T-helper 1 cell treated with Interleukin-12 subunit alpha and Interleukin-12 subunit beta and Interleukin-4 antibody, amounts not matched to agents 30 ng/mL and 1 ng/mL, for 36 hours (primary cell): ENCODE measurements around the gene TSSK2. TPM values are rescaled to one million over a fixed set of nuclear protein-coding genes. Genes with fewer than 3 reads are reported as not detected.
"Not testable (repeated sequence)": the region's sequence is repeated elsewhere in the genome, so short reads cannot be mapped to it uniquely, and the experiment has no call there.

Experiments used
- intact Hi-C: fragments of 100-400 bp; cut with micrococcal nuclease; formaldehyde crosslinking; loops from one replicate; pipeline ENCODE4 v1.15.1; 2024
- total RNA-seq: library from RNA; stranded (reverse); gene quantifications from 2 replicates; pipeline ENCODE4 v1.2.3, GENCODE V29; 2022

TSSK2 gene
- total RNA-seq: not detected in 2 replicates

GRCh38 chr22:19130959-19131684 is at the start of gene TSSK2:
Gene TSSK2 (plus strand): TSS chr22:19131308. CDS start chr22:19131400, 92 bp downstream.
- intact Hi-C loops: no loop called here

- intact Hi-C loops: no loop called here
Measured at GRCh38 chr22:19081351-19081750, 49.8 kb upstream of the TSSK2 start.

GRCh38 chr22:19082101-19082500 is 49.0 kb upstream of the TSSK2 start:
- intact Hi-C loops: no loop called here

GRCh38 chr22:19082793-19083192 is 48.3 kb upstream of the TSSK2 start:
- intact Hi-C loops: no loop called here

GRCh38 chr22:19084126-19084525 is 47.0 kb upstream of the TSSK2 start:
- intact Hi-C loops: not testable (repeated sequence)

- intact Hi-C loops: not testable (repeated sequence)
Measured at GRCh38 chr22:19084586-19084985, 46.5 kb upstream of the TSSK2 start.

- intact Hi-C loops: no loop called here
Measured at GRCh38 chr22:19085233-19085718, 45.8 kb upstream of the TSSK2 start.

- intact Hi-C loops: no loop called here
Measured at GRCh38 chr22:19086417-19086816, 44.7 kb upstream of the TSSK2 start.

- intact Hi-C loops: no loop called here
Measured at GRCh38 chr22:19086896-19087295, 44.2 kb upstream of the TSSK2 start.

GRCh38 chr22:19088866-19089595 is 42.1 kb upstream of the TSSK2 start:
- intact Hi-C loops: no loop called here

- intact Hi-C loops: no loop called here
Measured at GRCh38 chr22:19090183-19090582, 40.9 kb upstream of the TSSK2 start.

- intact Hi-C loops: no loop called here
Measured at GRCh38 chr22:19090586-19091127, 40.5 kb upstream of the TSSK2 start.

- intact Hi-C loops: no loop called here
Measured at GRCh38 chr22:19092725-19093124, 38.4 kb upstream of the TSSK2 start.

GRCh38 chr22:19094393-19094997 is 36.6 kb upstream of the TSSK2 start:
- intact Hi-C loops: no loop called here

GRCh38 chr22:19096555-19096954 is 34.6 kb upstream of the TSSK2 start:
- intact Hi-C loops: no loop called here

GRCh38 chr22:19097518-19097917 is 33.6 kb upstream of the TSSK2 start:
- intact Hi-C loops: no loop called here

GRCh38 chr22:19098157-19098556 is 33.0 kb upstream of the TSSK2 start:
- intact Hi-C loops: no loop called here

GRCh38 chr22:19103880-19104821 is 27.0 kb upstream of the TSSK2 start:
- intact Hi-C loops: no loop called here

GRCh38 chr22:19105456-19105855 is 25.7 kb upstream of the TSSK2 start:
- intact Hi-C loops: no loop called here

GRCh38 chr22:19105867-19106802 is 25.0 kb upstream of the TSSK2 start:
- intact Hi-C loops: loop anchor here (1.0 kb wide), 1 partner anchor 524 kb away; no protein-coding TSS in a partner anchor
